Tongue (tissue), 2 donors: ENCODE measurements around the gene SNX10. TPM values are rescaled to one million over a fixed set of nuclear protein-coding genes. Genes with fewer than 3 reads are reported as not detected.

ENCODE experiments used
- DNase-seq: peaks from one replicate; pipeline ENCODE4 v3.0.0-alpha.2; 2015
- total RNA-seq: library from RNA; depleted of rRNA; stranded (reverse); fragments of >200 nt; gene quantifications from one replicate; pipeline ENCODE4 v1.2.3, GENCODE V29; 2014

Gene SNX10
- total RNA-seq, 1 donor from 2014 or later = 3.4 TPM

DNA sequence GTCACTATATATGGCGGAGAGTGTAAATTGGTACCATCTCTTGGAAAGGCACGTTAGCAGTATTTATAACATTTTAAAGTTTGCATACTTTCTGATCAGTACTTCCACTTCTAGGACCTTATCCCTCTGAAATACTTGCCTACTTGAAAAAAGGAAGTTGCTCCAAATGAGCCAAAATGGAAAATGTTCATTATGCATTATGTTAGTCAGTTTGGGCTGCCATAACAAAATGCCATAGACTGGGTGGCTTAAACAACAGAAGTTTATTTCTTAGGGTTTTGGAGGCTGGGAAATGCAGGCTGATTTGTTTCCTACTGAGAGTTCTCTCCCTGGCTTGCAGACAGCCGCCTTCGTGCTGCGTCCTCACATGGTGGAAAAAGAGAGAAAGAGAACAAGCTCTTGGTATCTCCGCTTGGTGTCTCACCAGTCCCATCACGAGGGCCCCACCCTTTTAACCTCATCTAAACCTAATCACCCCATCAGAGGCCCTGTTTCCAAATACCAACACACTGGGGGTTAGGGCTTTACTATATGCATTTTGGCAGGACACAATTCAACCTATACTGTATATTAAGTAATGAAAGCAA lies 6.9 kb downstream of the SNX10 start:
- DNase-seq = no peak

- no peak for DNase-seq
Measured at GRCh38 chr7:26305090-26305868, 13.6 kb downstream of the SNX10 start.

GRCh38 chr7:26305869-26306665 lies 14.4 kb downstream of the SNX10 start:
- DNase-seq = no peak

- no peak for DNase-seq
Measured at GRCh38 chr7:26306790-26307189, 15.1 kb downstream of the SNX10 start.

DNA sequence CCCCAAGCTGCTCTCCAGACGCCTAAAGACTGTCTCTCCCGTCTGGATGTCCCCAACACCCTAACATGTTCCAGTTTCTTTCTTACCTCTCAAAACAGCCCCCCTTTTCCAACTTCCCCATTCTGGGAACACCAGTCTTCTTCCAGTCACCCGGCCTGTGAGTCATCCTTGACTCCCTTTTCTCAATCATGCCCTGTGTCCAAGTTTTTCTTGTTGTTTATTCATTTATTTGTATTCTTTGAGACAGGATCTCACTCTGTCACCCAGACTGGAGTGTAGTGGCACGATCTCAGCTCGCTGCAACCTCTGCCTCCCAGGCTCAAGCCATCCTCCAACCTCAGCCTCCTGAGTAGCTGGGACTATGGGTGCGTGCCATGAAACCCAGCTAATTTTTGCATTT lies 15.6 kb downstream of the SNX10 start:
- no peak for DNase-seq

DNA sequence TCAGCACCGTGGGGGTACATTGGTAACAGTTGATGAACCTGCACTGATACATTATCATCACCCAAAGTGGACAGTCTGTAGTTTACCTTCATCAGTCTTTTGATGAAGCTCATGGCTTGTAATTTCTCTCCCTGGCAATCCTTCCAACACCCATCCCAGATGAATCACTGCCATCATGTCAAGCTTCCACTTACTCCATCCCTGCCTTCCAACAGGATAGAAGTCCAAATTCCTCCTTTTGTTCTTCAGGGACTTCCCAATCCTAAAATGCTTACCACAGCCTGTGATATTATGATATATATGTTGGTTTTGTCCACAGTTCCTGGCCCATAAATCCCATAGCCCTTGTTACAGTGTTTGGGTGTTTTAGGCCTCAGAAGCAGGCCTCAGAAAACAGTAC lies 16.1 kb downstream of the SNX10 start:
- DNase-seq = no peak

DNA sequence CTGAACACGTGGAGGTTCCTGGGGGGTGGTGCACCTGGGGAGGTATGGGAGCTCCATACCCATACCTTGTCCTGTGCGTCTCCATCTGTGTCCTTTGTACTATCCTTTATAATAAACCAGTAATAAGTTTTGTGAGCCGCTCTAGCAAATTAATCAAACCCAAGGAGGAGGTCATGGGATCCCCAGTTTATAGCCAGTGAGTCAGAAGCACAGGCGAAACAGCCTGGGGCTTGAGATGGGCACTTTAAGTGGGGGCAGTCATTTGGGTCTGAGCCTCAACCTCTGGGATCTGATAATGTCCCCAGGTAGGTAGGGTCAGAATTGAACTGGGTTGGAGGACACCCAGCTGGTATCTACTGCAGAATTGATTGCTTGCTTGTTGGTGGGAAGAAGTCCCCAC lies 16.9 kb downstream of the SNX10 start:
- no peak for DNase-seq

DNA sequence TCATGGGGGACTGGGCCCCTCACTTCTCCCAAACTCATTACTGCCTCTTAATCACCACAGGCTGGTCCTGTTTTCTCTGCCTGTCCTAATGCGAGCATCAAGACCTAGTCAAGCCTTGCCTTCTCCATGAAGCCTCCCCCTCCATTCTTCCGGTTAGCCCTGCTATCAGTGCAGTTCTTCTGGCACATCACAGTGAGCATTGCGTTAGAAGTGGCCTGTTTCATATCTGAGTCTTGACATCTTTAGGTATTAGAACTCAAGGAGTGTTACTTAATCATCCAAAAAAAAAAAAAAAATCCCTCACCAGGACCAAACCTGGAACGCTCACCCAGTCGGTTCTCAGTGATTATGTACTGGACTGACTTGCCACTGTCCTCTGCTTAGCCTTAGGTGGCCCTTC lies 17.4 kb downstream of the SNX10 start:
- no peak for DNase-seq

GRCh38 chr7:26311798-26312197 lies 20.1 kb downstream of the SNX10 start:
- DNase-seq = no peak

- DNase-seq = no peak
Measured at GRCh38 chr7:26317211-26317610, 25.5 kb downstream of the SNX10 start.

DNA sequence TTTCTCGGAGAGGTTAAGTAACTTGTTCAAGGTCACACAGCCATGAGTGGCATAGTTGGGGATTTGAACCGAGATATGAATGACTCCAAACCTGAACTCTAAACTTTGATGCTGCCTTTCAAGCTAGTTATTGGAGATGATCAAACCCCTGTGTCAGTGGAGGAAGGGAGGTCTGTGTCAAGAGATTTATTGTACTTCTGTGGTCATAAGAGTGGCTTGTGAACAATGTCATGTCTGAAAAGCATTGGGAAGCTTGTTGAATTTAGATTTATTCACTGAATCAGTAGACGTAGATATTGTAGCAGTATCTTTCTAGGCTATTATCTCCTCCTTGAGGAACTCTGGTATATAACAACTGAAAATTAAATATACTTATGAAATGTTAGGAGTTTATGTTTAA lies 27.3 kb downstream of the SNX10 start:
- no peak for DNase-seq

DNA sequence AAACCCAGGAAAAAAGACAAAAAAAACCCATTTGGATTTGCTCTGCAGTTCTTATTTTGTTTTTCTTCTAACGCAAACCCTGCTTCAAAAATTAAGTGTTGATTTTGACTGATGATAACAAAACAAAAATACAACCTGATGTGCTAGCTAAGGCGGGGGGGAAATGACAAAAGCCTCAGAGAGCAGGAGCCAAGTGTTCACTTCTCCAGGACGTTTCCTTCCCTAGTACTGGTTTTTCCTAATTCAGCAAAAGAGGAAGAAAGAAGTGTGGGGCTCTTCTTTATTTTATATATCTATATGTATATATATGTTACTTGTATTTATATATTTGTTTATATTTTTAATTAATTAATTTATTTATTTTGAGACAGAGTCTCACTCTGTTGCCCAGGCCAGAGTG lies 28.0 kb downstream of the SNX10 start:
- DNase-seq = no peak

- DNase-seq = no peak
Measured at GRCh38 chr7:26320878-26321277, 29.2 kb downstream of the SNX10 start.

DNA sequence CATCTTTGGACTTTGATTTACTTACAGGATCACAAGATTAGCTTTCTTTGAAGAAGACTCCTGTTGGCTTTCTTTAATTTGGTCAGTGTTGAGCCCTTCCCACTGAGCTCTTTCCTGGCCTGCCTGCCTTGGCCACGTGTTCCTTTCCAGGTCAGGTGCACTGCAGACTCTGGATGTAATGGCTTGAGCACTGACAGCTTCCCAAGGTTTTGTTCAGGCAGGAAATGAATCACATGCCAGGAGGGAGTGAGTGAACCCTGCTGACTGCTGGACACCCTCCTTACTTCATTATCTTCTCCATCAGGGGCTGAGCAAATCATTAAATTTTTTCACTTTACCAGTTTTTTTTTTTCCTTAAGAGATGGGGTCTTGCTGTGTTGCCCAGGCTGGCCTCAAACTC lies 29.8 kb downstream of the SNX10 start:
- DNase-seq = peak; percentile 18

DNA sequence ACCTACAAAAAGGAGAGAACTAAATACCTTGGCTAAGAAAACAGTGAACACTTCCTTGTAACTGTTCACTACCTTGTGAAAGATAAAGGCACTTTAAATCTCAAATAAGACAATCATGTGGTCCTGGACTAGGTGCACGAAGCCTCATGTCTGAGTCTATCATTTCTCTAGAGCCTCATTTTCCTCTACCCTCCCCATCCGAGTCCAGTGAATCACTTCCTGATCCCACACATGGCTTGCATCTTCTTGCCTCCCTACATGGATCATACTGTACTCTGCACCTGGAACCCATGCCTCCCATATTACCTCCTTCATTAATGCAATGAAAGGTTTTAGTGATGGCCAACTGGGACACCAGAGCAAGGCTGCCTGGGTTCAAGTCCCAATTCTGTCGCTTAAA lies 34.5 kb downstream of the SNX10 start:
- DNase-seq = no peak

DNA sequence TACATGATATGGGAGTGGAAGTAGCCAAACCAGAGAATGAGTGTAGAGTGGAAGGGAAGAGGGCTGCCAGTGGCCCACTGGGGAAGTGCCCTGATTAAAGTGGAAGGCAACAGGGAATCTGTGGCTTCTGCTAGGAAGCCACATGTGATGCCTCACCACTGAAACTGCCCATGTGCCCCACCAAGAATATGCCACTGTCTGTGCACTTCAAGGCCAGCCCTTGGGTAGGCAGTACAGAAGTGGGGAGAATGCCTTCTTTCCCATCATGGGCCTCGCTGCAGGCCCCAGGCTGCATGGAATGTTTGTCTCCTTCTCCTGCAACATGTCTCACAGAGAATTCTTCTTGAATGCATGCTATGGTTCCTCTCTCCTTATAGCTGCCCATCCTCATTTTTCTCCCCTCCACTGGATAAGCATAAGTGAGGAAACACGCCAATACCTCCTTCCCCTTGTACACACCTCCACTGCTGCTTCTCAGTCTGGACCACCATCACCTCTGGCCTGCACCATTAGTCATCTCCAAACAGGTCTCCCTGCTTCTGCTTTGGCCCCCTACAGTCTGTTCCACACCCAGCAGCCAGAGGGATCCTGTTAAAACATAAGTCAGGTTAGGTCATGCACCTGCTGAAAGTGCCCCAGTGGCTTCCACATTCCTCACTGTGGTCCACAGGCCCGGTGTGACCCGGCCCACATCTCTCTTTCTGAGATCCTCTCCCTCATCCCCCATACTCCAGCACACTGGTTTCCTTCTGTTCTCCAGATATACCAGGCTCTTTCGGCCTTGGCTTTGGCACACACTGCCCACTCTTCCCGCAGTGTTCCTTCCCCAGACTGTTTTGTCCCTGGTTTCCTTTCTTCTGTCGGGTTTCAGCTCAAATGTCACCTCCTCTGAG lies 37.1 kb downstream of the SNX10 start:
- DNase-seq = no peak

DNA sequence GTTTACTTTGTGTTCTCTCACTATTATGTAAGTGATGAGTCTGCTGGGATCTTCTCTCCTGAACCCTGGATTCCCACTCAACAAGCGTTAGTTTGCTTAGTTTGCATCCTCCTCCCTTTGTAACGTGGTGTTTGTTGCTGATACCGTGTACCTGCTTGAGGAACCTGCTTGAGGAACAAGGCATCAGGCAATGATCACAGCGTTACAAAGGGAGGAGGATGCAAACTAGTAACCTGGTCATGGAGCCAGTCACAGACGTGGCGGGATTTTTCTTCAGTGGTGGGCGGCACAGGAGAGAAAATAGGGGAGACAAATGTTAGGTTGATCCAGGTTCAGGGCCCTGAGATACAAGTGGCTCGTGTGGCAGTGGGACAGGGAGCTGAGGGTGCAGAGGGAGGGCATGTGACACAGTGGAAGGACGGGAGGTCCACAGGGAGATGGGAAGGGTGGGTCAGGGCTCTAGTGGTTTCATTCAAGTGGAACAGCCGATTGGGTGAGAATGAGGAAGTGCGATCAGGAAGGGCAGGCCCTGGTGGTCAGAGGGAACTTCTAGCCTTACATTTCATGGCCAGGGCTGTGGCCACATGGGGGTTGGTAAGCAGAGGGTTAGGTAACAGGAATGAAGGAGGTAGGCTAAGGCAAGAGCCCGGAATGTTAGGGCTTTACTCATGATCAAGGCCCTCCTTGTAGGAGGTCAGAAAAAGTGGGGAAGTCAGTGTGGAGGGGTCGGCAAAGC lies 38.0 kb downstream of the SNX10 start:
- DNase-seq = no peak

DNA sequence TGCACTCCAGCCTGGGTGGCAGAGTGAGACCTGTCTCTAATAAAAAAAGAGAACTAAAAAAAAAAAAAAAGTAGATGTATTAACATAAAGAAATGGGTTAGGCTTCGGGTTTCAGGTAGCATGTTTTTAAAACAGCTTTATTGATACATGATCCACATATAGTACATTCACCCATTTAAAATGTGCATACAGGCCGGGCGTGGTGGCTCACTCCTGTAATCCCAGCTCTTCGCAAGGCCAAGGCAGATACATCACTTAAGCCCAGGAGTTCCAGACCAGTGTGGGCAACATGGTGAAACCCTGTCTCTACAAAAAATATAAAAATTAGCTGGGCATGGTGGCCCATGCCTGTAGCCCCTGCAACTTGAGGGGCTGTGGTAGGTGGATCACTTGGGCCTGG lies 39.5 kb downstream of the SNX10 start:
- DNase-seq = no peak

- no peak for DNase-seq
Measured at GRCh38 chr7:26331789-26332188, 40.1 kb downstream of the SNX10 start.

DNA sequence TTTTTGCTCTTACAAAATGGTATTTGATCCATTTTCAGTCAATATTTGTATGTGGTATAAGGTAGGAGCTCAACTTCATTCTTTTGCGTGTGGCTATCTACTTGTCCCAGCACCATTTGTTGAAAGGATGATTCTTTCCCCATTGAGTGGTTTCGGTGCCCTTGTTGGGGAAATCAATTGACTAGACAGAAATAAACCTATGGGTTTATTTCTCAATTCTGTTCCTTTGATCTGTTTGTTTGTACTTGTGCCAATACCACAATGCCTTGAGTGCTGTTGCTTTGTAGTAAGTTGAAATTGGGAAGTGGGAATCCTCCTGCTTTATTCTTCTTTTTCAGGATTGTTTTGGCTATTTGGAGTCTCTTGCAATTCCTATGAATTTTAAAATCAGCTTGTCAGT lies 41.0 kb downstream of the SNX10 start:
- DNase-seq = no peak

DNA sequence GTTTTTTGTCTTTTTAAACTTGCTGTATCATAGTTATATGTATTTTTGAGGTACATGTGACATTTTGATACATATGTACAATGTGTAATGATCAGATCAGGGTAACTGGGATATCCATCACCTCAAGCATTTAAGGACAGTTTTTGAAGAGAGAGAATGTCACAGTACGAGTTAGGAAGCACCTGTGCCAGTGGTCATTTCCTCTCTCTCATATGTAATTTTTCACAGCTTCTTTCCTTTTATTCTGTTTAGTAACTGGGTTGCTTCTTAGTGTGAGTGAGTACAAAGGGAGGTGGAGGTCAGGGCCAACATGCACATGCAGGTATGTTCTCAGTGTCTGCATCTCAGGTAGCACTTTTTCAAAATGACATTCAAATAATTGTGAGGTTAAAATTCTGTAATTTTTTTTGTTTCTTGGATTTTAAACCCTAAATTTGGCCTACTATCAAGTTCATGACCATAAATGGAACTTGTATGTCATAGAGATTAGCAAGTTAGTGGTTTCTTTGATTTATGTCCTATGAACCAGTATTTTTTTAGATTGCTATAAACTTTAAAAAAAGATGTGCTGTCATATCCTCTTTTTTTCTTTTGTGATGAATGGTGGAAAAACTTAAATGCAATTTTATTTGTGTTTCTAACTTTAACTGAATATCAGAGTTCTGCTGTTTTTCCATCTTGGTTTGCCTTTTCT lies 42.7 kb downstream of the SNX10 start:
- no peak for DNase-seq
